Subcutaneous abdominal adipose tissue (tissue), 5 donors: ENCODE measurements around the gene KXD1.

Source experiments
- H3K27ac ChIP-seq: one replicate; pipeline ENCODE4 v1.7.0; 2013; ENCODE audit warnings: low read depth, mild to moderate bottlenecking, inconsistent platforms, low read length, moderate library complexity
- H3K27me3 ChIP-seq, 5 donors: one replicate each; pipeline ENCODE4 v1.7.0; 2013; ENCODE audit warnings: low read length in 5 of 5, inconsistent platforms in 1 of 5; ENCODE audit not compliant: control insufficient read depth in 5 of 5, insufficient read depth in 4 of 5
- H3K36me3 ChIP-seq, 5 donors: one replicate each; pipeline ENCODE4 v1.7.0; 2013; ENCODE audit warnings: low read length in 5 of 5; ENCODE audit not compliant: control insufficient read depth in 5 of 5, insufficient read depth in 5 of 5
- H3K4me1 ChIP-seq, 5 donors: one replicate each; pipeline ENCODE4 v1.7.0; 2013; ENCODE audit warnings: low read length in 5 of 5, mild to moderate bottlenecking in 3 of 5, moderate library complexity in 1 of 5; ENCODE audit not compliant: control insufficient read depth in 5 of 5, insufficient read depth in 5 of 5
- H3K4me3 ChIP-seq, 5 donors: one replicate each; pipeline ENCODE4 v1.7.0; 2013; ENCODE audit warnings: low read length in 5 of 5, low read depth in 1 of 5
- H3K9ac ChIP-seq, 5 donors: one replicate each; pipeline ENCODE4 v1.7.0; 2013; ENCODE audit warnings: low read length in 5 of 5, mild to moderate bottlenecking in 4 of 5, moderate library complexity in 3 of 5
- H3K9me3 ChIP-seq, 5 donors: one replicate each; pipeline ENCODE4 v1.7.0; 2013; ENCODE audit warnings: low read length in 5 of 5; ENCODE audit not compliant: control insufficient read depth in 5 of 5
- donor health status: healthy.
- donor health status: healthy.
- donor health status: healthy.
- donor health status: healthy.
- donor health status: healthy.

Gene KXD1

GRCh38 chr19:18606281-18607225, 48.9 kb downstream of the KXD1 start, which contains the start of gene CRLF1:
Gene CRLF1, minus strand, starts transcription at chr19:18606799. Its CDS starts 143 bp downstream, at chr19:18606656.
- Histone ChIP-seq H3K4me3 (no peak within 1 kb of the TSS), H3K4me1 (peaks cover 0 to 26% (median 14%) of the 10 kb centered on the region in 5 donors), H3K27me3 (peaks cover 62 to 77% (median 67%) of the 10 kb centered on the region in 5 donors), H3K9me3 (no peaks in the 10 kb centered on the region), H3K27ac (no peak within 1 kb of the TSS), H3K9ac (no peak within 1 kb of the TSS), H3K36me3 (no peaks in the 10 kb centered on the region)

- Histone ChIP-seq H3K9ac (no peak overlapping the region), H3K27ac (no peak overlapping the region), H3K4me1 (peaks cover 0 to 35% (median 23%) of the 10 kb centered on the region in 5 donors), H3K36me3 (no peaks in the 10 kb centered on the region), H3K4me3 (no peak overlapping the region), H3K27me3 (peaks cover 70 to 85% (median 74%) of the 10 kb centered on the region in 5 donors), H3K9me3 (no peaks in the 10 kb centered on the region)
Measured at GRCh38 chr19:18607226-18608101, 49.8 kb downstream of the KXD1 start.

GRCh38 chr19:18608102-18608804, 50.6 kb downstream of the KXD1 start:
- peaks cover 0 to 43% (median 26%) of the 10 kb centered on the region in 5 donors for H3K4me1 ChIP-seq
- H3K9me3 ChIP-seq = no peaks in the 10 kb centered on the region
- H3K9ac ChIP-seq = no peak overlapping the region
- H3K36me3 ChIP-seq = no peaks in the 10 kb centered on the region
- H3K27ac ChIP-seq = no peak overlapping the region
- H3K27me3 ChIP-seq = peaks cover 72 to 88% (median 79%) of the 10 kb centered on the region in 5 donors
- H3K4me3 ChIP-seq = no peak overlapping the region

- H3K9ac ChIP-seq = no peak overlapping the region
- no peaks in the 10 kb centered on the region for H3K9me3 ChIP-seq
- H3K27me3 ChIP-seq = peaks cover 77 to 88% (median 83%) of the 10 kb centered on the region in 5 donors
- peaks cover 0 to 40% (median 22%) of the 10 kb centered on the region in 5 donors for H3K4me1 ChIP-seq
- no peaks in the 10 kb centered on the region for H3K36me3 ChIP-seq
- H3K27ac ChIP-seq = no peak overlapping the region
- H3K4me3 ChIP-seq = no peak overlapping the region
Measured at GRCh38 chr19:18608805-18609716, 51.4 kb downstream of the KXD1 start.

GRCh38 chr19:18609717-18610051, 52.0 kb downstream of the KXD1 start:
- peaks cover 75 to 88% (median 83%) of the 10 kb centered on the region in 5 donors for H3K27me3 ChIP-seq
- no peaks in the 10 kb centered on the region for H3K36me3 ChIP-seq
- H3K9ac ChIP-seq = no peak overlapping the region
- no peak overlapping the region for H3K4me3 ChIP-seq
- peaks cover 0 to 40% (median 22%) of the 10 kb centered on the region in 5 donors for H3K4me1 ChIP-seq
- no peaks in the 10 kb centered on the region for H3K9me3 ChIP-seq
- no peak overlapping the region for H3K27ac ChIP-seq

- Histone ChIP-seq H3K9ac (no peak overlapping the region), H3K36me3 (no peaks in the 10 kb centered on the region), H3K9me3 (no peaks in the 10 kb centered on the region), H3K4me1 (peaks cover 0 to 40% (median 22%) of the 10 kb centered on the region in 5 donors), H3K4me3 (no peak overlapping the region), H3K27me3 (peaks cover 70 to 88% (median 79%) of the 10 kb centered on the region in 5 donors), H3K27ac (no peak overlapping the region)
Measured at GRCh38 chr19:18610245-18610555, 52.5 kb downstream of the KXD1 start.

GRCh38 chr19:18610556-18611326, 53.1 kb downstream of the KXD1 start:
- peaks cover 0 to 40% (median 22%) of the 10 kb centered on the region in 5 donors for H3K4me1 ChIP-seq
- no peak overlapping the region for H3K27ac ChIP-seq
- H3K27me3 ChIP-seq = peaks cover 64 to 85% (median 76%) of the 10 kb centered on the region in 5 donors
- peak overlapping the region in 1 of 5 donors; percentile 22 for H3K4me3 ChIP-seq
- no peak overlapping the region for H3K9ac ChIP-seq
- H3K36me3 ChIP-seq = no peaks in the 10 kb centered on the region
- no peaks in the 10 kb centered on the region for H3K9me3 ChIP-seq

- Histone ChIP-seq H3K4me1 (peaks cover 0 to 40% (median 22%) of the 10 kb centered on the region in 5 donors), H3K27ac (no peak overlapping the region), H3K36me3 (no peaks in the 10 kb centered on the region), H3K4me3 (peak overlapping the region in 2 of 5 donors; percentile 9 to 22), H3K27me3 (peaks cover 59 to 83% (median 74%) of the 10 kb centered on the region in 5 donors), H3K9me3 (no peaks in the 10 kb centered on the region), H3K9ac (no peak overlapping the region)
Measured at GRCh38 chr19:18611327-18612050, 53.8 kb downstream of the KXD1 start.
